Loucy (cell line): Measurements from ENCODE around the gene WDR6.

Experiments
- H2AFZ ChIP-seq: fragments of 200-600 bp; sonication (generic); 2 replicates; pipeline ENCODE4 v1.6.0; 2016; ENCODE audit warnings: antibody characterized with exemption, mild to moderate bottlenecking, low read length, moderate library complexity
- H3F3A ChIP-seq: fragments of 200-600 bp; 2 replicates; pipeline ENCODE4 v1.6.0; 2016; ENCODE audit warnings: antibody characterized with exemption, low read depth, mild to moderate bottlenecking
- H3K27me3 ChIP-seq: fragments of 200-600 bp; sonication (generic); 2 replicates; pipeline ENCODE4 v1.6.1; 2014; ENCODE audit warnings: low read length, mild to moderate bottlenecking; ENCODE audit not compliant: insufficient read depth, poor library complexity, severe bottlenecking
- H3K36me3 ChIP-seq: fragments of 200-600 bp; sonication (generic); 2 replicates; pipeline ENCODE4 v1.6.1; 2016; ENCODE audit warnings: low read length; ENCODE audit not compliant: insufficient read depth
- H3K4me1 ChIP-seq: fragments of 200-600 bp; sonication (generic); 2 replicates; pipeline ENCODE4 v1.5.1; 2014; ENCODE audit warnings: low read length, mild to moderate bottlenecking; ENCODE audit not compliant: insufficient read depth, poor library complexity, severe bottlenecking
- H3K4me2 ChIP-seq: fragments of 200-600 bp; sonication (generic); 2 replicates; pipeline ENCODE4 v1.6.0; 2014; ENCODE audit warnings: antibody characterized with exemption, low read length, low read depth, mild to moderate bottlenecking; ENCODE audit not compliant: poor library complexity, severe bottlenecking
- H3K4me3 ChIP-seq: fragments of 200-600 bp; sonication (generic); 2 replicates; pipeline ENCODE4 v1.5.1; 2014; ENCODE audit warnings: low read length, mild to moderate bottlenecking, mixed read lengths; ENCODE audit not compliant: poor library complexity, severe bottlenecking
- H3K79me2 ChIP-seq: fragments of 200-600 bp; sonication (generic); 2 replicates; pipeline ENCODE4 v1.6.1; 2014; ENCODE audit warnings: low read length; ENCODE audit not compliant: insufficient read depth
- H3K9ac ChIP-seq: fragments of 200-600 bp; sonication (generic); 2 replicates; pipeline ENCODE4 v1.6.0; 2014; ENCODE audit warnings: mild to moderate bottlenecking, low read depth, low read length, moderate library complexity; ENCODE audit not compliant: poor library complexity, severe bottlenecking
- H3K9me2 ChIP-seq: fragments of 200-600 bp; sonication (generic); replicated peaks from 2 replicates; pipeline ENCODE4 v1.6.1; 2016; ENCODE audit warnings: low read depth, low read length, mixed read lengths
- H3K9me3 ChIP-seq: fragments of 200-600 bp; sonication (generic); 2 replicates; pipeline ENCODE4 v1.6.1; 2014; ENCODE audit warnings: mild to moderate bottlenecking, antibody characterized with exemption, low read length, low read depth; ENCODE audit not compliant: insufficient read depth
- H4K20me1 ChIP-seq: fragments of 200-600 bp; sonication (generic); 2 replicates; pipeline ENCODE4 v1.6.0; 2014; ENCODE audit warnings: antibody characterized with exemption, low read length, mild to moderate bottlenecking; ENCODE audit not compliant: insufficient read depth, poor library complexity, severe bottlenecking
- EZH2phosphoT487 ChIP-seq: fragments of 200-600 bp; IDR thresholded peaks from 2 replicates; pipeline ENCODE4 v1.6.1; 2018; ENCODE audit warnings: antibody characterized with exemption, mild to moderate bottlenecking, moderate library complexity, borderline replicate concordance
- TF ChIP-seq, protein P1 (sequence below): fragments of 200-600 bp; sonication (generic); conservative IDR thresholded peaks from 2 replicates; pipeline ENCODE4 v1.5.1; 2014; ENCODE audit warnings: mild to moderate bottlenecking, antibody characterized with exemption, low read length

Gene WDR6

DNA sequence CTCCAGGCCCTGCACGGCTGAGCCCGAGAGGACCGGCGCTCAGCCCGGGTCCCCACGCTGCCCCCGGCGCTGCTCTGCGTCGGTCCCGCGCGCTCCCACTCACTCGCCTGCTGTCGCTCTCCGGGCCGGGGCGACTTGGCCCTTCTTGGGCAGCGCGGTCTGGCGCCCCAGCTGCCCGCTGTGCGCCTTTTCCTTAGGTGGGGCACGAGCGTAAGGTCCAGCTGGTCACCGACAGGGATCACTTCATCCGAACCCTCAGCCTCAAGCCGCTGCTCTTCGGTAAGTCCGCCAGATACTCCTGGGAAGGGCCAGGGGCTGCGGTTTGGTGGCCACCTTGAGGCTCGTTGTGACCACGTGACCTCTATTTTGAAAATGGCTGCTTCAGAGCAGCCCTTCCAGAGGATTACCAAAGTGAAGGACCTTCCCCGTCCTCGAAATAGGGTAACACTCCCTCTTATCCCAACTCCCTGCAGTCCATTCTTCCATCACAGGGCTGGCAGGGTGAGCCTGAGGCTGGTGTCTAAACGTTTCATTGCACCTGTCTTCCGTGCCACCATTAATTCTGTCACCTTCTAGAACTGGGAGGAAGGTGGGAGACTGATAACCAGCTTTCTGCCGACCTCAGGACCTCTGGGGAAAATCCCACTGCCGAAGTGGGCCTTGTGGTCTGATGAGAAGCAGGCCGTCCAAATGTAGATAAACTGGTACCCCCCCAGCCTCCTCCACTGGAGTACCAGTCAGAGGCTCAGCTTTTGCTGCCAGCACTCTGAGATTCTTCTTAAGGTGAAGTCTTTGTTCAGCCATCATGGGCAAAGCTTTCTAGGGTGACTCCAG is 16.3 kb upstream of the WDR6 start:
- peak overlapping the region; percentile 48 for H2AFZ ChIP-seq

DNA sequence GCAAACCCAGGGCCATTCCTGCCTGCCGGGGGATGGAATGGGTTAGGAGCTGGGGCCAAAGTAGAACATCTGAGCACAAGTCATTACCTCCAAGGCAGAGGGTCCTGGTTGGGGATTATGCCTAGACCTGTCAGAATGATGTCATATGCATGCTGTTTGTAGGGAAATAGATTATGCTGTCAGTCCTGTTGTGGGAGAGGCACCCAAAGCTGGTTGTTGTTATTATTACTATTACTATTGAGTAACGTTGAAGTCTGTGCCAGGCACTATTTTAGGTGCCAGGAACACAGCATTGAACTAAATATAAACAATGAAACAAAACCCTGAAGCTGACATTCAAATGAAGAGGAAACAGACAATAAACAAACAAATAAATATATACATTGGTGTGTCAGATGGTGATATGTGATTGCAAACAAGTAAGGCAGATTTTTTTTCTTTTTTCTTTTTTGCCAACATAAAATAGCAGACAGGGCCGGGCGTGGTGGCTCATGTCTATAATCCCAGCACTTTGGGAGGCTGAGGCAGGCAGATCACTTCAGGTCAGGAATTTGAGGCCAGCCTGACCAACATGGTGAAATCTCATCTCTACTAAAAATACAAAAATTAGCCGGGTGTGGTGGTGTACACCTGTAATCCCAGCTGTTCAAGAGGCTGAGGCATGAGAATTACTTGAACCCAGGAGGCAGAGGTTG is 15.2 kb upstream of the WDR6 start:
- Histone ChIP-seq H3K9me3 (no peaks in the 10 kb centered on the region), H3F3A (no peaks in the 10 kb centered on the region), H3K4me2 (peak overlapping the region; percentile 78), H3K79me2 (peaks cover 23% of the 10 kb centered on the region), H4K20me1 (no peaks in the 10 kb centered on the region), H3K9me2 (no peaks in the 10 kb centered on the region), H3K9ac (peak overlapping the region; percentile 75), H3K27me3 (no peaks in the 10 kb centered on the region), H3K36me3 (no peaks in the 10 kb centered on the region), H3K4me1 (no peaks in the 10 kb centered on the region), H2AFZ (no peak overlapping the region), H3K4me3 (peak overlapping the region; percentile 76)
- TF ChIP-seq, protein P1, sequence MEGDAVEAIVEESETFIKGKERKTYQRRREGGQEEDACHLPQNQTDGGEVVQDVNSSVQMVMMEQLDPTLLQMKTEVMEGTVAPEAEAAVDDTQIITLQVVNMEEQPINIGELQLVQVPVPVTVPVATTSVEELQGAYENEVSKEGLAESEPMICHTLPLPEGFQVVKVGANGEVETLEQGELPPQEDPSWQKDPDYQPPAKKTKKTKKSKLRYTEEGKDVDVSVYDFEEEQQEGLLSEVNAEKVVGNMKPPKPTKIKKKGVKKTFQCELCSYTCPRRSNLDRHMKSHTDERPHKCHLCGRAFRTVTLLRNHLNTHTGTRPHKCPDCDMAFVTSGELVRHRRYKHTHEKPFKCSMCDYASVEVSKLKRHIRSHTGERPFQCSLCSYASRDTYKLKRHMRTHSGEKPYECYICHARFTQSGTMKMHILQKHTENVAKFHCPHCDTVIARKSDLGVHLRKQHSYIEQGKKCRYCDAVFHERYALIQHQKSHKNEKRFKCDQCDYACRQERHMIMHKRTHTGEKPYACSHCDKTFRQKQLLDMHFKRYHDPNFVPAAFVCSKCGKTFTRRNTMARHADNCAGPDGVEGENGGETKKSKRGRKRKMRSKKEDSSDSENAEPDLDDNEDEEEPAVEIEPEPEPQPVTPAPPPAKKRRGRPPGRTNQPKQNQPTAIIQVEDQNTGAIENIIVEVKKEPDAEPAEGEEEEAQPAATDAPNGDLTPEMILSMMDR, result no peak
- no peak for TF ChIP-seq EZH2phosphoT487

More for the DNA sequence above, 16.3 kb upstream of the WDR6 start:
- H3K9me2 ChIP-seq, result no peaks in the 10 kb centered on the region
- H3K27me3 ChIP-seq, result no peaks in the 10 kb centered on the region
- H3K79me2 ChIP-seq, result peaks cover 23% of the 10 kb centered on the region
- H3K4me3 ChIP-seq, result peak overlapping the region; percentile 76
- H3K9me3 ChIP-seq, result no peaks in the 10 kb centered on the region
- peak overlapping the region; percentile 78 for H3K4me2 ChIP-seq
- H3K9ac ChIP-seq, result peak overlapping the region; percentile 75
- no peaks in the 10 kb centered on the region for H3K4me1 ChIP-seq
- no peaks in the 10 kb centered on the region for H3F3A ChIP-seq
- H4K20me1 ChIP-seq, result no peaks in the 10 kb centered on the region
- no peaks in the 10 kb centered on the region for H3K36me3 ChIP-seq
- TF ChIP-seq EZH2phosphoT487, result no peak

DNA sequence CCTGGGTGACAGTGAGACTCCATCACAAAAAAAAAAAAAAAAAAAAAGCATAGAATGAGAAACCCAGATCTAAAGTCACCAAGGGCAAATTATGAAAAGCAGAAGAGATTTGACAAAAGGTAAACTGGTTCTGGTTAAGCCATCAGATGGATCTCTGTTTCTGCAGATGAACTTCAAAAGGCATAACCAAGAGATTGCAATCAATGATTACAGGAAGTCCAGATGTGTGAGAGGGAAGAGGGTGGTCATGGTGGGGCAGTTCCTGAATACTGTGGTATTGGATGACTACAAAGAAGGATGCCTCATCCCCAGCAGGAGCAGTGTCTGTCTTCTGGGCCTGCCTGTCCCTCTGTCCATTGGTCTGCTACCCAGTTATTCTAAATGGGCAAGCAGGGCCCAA is 13.4 kb upstream of the WDR6 start:
- Histone ChIP-seq H3K4me3 (no peak overlapping the region), H2AFZ (no peak overlapping the region), H3K79me2 (peaks cover 23% of the 10 kb centered on the region), H3F3A (no peaks in the 10 kb centered on the region), H3K9me2 (no peaks in the 10 kb centered on the region), H3K4me1 (no peaks in the 10 kb centered on the region), H3K9me3 (no peaks in the 10 kb centered on the region), H3K9ac (no peak overlapping the region), H4K20me1 (no peaks in the 10 kb centered on the region), H3K36me3 (no peaks in the 10 kb centered on the region), H3K4me2 (peak overlapping the region; percentile 45), H3K27me3 (no peaks in the 10 kb centered on the region)
- TF ChIP-seq, protein P1, result no peak
- TF ChIP-seq EZH2phosphoT487, result no peak
